OCI-LY3 (cell line): ENCODE measurements around the gene ETV6.

Experiments used
- H2AFZ ChIP-seq: fragments of 200-600, 300-600 bp; shearing (Covaris generic); 2 replicates; pipeline ENCODE4 v1.6.0; 2014; ENCODE audit warnings: antibody characterized with exemption, low read depth, low read length
- H3K27ac ChIP-seq: fragments of 200-600, 300-600 bp; sonication (generic); 2 replicates; pipeline ENCODE4 v1.5.1; 2014; ENCODE audit warnings: mild to moderate bottlenecking, low read length, moderate library complexity, mixed read lengths
- H3K27me3 ChIP-seq: fragments of 200-600, 300-600 bp; sonication (generic); 2 replicates; pipeline ENCODE4 v1.6.1; 2014; ENCODE audit warnings: low read depth, low read length, mixed read lengths
- H3K36me3 ChIP-seq: fragments of 200-600, 300-600 bp; sonication (generic); replicated peaks from 2 replicates; pipeline ENCODE3; 2014; ENCODE audit warnings: low read depth, low read length, mixed read lengths
- H3K4me1 ChIP-seq: fragments of 300-600, 200-600 bp; sonication (generic); 2 replicates; pipeline ENCODE4 v1.6.1; 2014; ENCODE audit warnings: low read length, mixed read lengths
- H3K4me2 ChIP-seq: fragments of 200-600, 300-600 bp; sonication (generic); 2 replicates; pipeline ENCODE4 v1.6.1; 2014; ENCODE audit warnings: low read length, mixed read lengths
- H3K4me3 ChIP-seq: fragments of 300-600, 200-600 bp; sonication (generic); 2 replicates; pipeline ENCODE4 v1.5.1; 2014; ENCODE audit warnings: antibody characterized with exemption, mild to moderate bottlenecking, low read length, moderate library complexity
- H3K79me2 ChIP-seq: fragments of 300-600, 200-600 bp; shearing (Covaris generic); 2 replicates; pipeline ENCODE4 v1.6.1; 2014; ENCODE audit warnings: mild to moderate bottlenecking, low read length, mixed read lengths
- H3K9ac ChIP-seq: fragments of 300-600, 200-600 bp; shearing (Covaris generic); 2 replicates; pipeline ENCODE4 v1.6.0; 2014; ENCODE audit warnings: mild to moderate bottlenecking, low read length, moderate library complexity
- H3K9me3 ChIP-seq: fragments of 200-600, 300-600 bp; shearing (Covaris generic); 2 replicates; pipeline ENCODE4 v1.6.1; 2014; ENCODE audit warnings: low read length, mixed read lengths; ENCODE audit not compliant: insufficient read depth
- H4K20me1 ChIP-seq: fragments of 200-600, 300-600 bp; sonication (generic); 2 replicates; pipeline ENCODE4 v1.6.1; 2016; ENCODE audit warnings: low read length, mixed read lengths; ENCODE audit not compliant: insufficient read depth
- EZH2phosphoT487 ChIP-seq: fragments of 200-600 bp; shearing (Covaris generic); IDR thresholded peaks from 2 replicates; pipeline ENCODE4 v1.6.1; 2018; ENCODE audit warnings: antibody characterized with exemption, mixed run types, low read depth
- TF ChIP-seq, protein P1 (sequence below): fragments of 200-600, 300-600 bp; sonication (generic); IDR thresholded peaks from 2 replicates; pipeline ENCODE4 v1.5.1; 2014; ENCODE audit warnings: antibody characterized with exemption, low read length, low read depth

ETV6 gene

GRCh38 chr12:11822081-11822834 lies 172.8 kb downstream of the ETV6 start:
- peaks cover 68% of the 10 kb centered on the region for H3K4me1 ChIP-seq
- H3K4me2 ChIP-seq, result peak overlapping the region; percentile 91
- H3K9ac ChIP-seq, result peak overlapping the region; percentile 89
- TF ChIP-seq EZH2phosphoT487, result no peak
- TF ChIP-seq, protein P1, sequence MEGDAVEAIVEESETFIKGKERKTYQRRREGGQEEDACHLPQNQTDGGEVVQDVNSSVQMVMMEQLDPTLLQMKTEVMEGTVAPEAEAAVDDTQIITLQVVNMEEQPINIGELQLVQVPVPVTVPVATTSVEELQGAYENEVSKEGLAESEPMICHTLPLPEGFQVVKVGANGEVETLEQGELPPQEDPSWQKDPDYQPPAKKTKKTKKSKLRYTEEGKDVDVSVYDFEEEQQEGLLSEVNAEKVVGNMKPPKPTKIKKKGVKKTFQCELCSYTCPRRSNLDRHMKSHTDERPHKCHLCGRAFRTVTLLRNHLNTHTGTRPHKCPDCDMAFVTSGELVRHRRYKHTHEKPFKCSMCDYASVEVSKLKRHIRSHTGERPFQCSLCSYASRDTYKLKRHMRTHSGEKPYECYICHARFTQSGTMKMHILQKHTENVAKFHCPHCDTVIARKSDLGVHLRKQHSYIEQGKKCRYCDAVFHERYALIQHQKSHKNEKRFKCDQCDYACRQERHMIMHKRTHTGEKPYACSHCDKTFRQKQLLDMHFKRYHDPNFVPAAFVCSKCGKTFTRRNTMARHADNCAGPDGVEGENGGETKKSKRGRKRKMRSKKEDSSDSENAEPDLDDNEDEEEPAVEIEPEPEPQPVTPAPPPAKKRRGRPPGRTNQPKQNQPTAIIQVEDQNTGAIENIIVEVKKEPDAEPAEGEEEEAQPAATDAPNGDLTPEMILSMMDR, result no peak
- peak overlapping the region; percentile 97 for H3K27ac ChIP-seq
- peaks cover 8% of the 10 kb centered on the region for H3K36me3 ChIP-seq
- peak overlapping the region; percentile 50 for H3K4me3 ChIP-seq
- H3K27me3 ChIP-seq, result no peaks in the 10 kb centered on the region
- H4K20me1 ChIP-seq, result no peaks in the 10 kb centered on the region
- no peak overlapping the region for H2AFZ ChIP-seq
- peaks cover 59% of the 10 kb centered on the region for H3K79me2 ChIP-seq
- H3K9me3 ChIP-seq, result no peaks in the 10 kb centered on the region

DNA sequence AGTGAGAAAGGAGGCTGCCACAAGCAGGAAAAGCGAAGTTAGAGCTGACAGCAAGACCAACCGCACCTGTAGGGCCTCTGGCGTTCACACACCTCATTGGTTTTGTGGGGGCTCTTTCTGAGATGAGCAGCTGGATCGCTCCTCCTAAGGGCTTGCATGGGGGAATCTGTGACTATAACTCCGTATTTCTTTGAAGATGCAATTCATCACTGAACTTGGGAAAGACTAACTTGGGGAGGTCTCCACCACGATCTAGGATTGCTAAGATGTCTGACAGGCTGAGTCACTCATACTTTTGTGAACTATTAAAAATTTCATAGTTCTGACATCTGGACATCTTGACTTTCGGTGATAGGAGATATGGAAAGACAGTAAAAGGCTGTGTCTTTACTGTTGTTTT lies 173.6 kb downstream of the ETV6 start:
- peaks cover 67% of the 10 kb centered on the region for H3K79me2 ChIP-seq
- H3K4me1 ChIP-seq, result peaks cover 76% of the 10 kb centered on the region

GRCh38 chr12:11823593-11823992 lies 174.1 kb downstream of the ETV6 start:
- peak overlapping the region; percentile 50; the same call in 1 of the 2 replicates for H3K4me3 ChIP-seq
- peak overlapping the region; percentile 97 for H3K27ac ChIP-seq
- TF ChIP-seq, protein P1, result no peak
- no peak for TF ChIP-seq EZH2phosphoT487
- no peak overlapping the region for H2AFZ ChIP-seq
- H4K20me1 ChIP-seq, result no peaks in the 10 kb centered on the region
- no peaks in the 10 kb centered on the region for H3K9me3 ChIP-seq
- no peaks in the 10 kb centered on the region for H3K27me3 ChIP-seq
- H3K9ac ChIP-seq, result peak overlapping the region; percentile 89
- H3K79me2 ChIP-seq, result peaks cover 72% of the 10 kb centered on the region
- peaks cover 82% of the 10 kb centered on the region for H3K4me1 ChIP-seq
- peaks cover 8% of the 10 kb centered on the region for H3K36me3 ChIP-seq
- peak overlapping the region; percentile 91 for H3K4me2 ChIP-seq

More for the DNA sequence above, 173.6 kb downstream of the ETV6 start:
- no peak overlapping the region for H2AFZ ChIP-seq
- peaks cover 8% of the 10 kb centered on the region for H3K36me3 ChIP-seq
- no peaks in the 10 kb centered on the region for H4K20me1 ChIP-seq
- no peaks in the 10 kb centered on the region for H3K9me3 ChIP-seq
- H3K27ac ChIP-seq, result peak overlapping the region; percentile 97
- peak overlapping the region; percentile 50 for H3K4me3 ChIP-seq
- H3K9ac ChIP-seq, result peak overlapping the region; percentile 89
- H3K27me3 ChIP-seq, result no peaks in the 10 kb centered on the region
- TF ChIP-seq EZH2phosphoT487, result no peak
- TF ChIP-seq, protein P1, result no peak
- H3K4me2 ChIP-seq, result peak overlapping the region; percentile 91

DNA sequence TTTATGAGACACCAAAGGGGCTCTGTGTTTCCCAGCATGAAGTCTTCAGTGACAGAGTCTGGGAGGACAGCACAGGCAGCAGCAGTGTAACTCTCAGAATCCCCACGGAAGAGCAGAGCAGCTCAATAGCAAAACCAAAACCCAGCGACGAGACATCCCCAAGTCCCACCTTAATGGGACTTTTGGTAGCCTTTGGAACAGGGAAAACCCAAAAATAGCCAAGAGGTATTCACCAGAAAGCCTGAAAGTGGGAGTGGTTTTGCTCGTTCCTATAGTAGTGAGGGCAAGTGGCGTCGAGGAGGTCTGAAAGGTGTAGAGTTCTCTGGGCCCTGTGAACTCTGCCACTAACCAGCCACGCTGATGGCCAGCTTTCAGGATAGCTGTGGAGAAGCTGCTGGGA lies 174.6 kb downstream of the ETV6 start:
- Histone ChIP-seq H3K9ac (peak overlapping the region; percentile 89), H3K79me2 (peaks cover 73% of the 10 kb centered on the region), H3K4me1 (peaks cover 86% of the 10 kb centered on the region), H3K4me2 (peak overlapping the region; percentile 91), H3K27ac (peak overlapping the region; percentile 97), H2AFZ (no peak overlapping the region), H3K27me3 (no peaks in the 10 kb centered on the region), H4K20me1 (no peaks in the 10 kb centered on the region), H3K9me3 (no peaks in the 10 kb centered on the region), H3K4me3 (peak overlapping the region; percentile 50; the same call in 1 of the 2 replicates), H3K36me3 (peaks cover 8% of the 10 kb centered on the region)
- no peak for TF ChIP-seq EZH2phosphoT487
- TF ChIP-seq, protein P1, result no peak
